Tibial nerve (tissue), 4 donors: ENCODE measurements around the gene SPRY4.

Experiments
- CTCF ChIP-seq, 5 experiments: fragments of 200-600 bp in 3 of 5; fragments of 450-650 bp in 2 of 5; sonication (generic) in 3 of 5; IDR thresholded peaks; one replicate each; pipeline ENCODE4 v1.5.1; 2016 to 2019; ENCODE audit warnings: antibody characterized with exemption in 5 of 5, mild to moderate bottlenecking in 3 of 5, moderate library complexity in 2 of 5
- EP300 ChIP-seq, 2 donors: sonication (generic); formaldehyde crosslinking; IDR thresholded peaks; one replicate each; pipeline ENCODE4 v1.6.1; 2017; ENCODE audit warnings: antibody characterized with exemption in 2 of 2, mild to moderate bottlenecking in 1 of 2

GRCh38 chr5:142320851-142321560 is 3.8 kb downstream of the SPRY4 start:
- no peak for TF ChIP-seq CTCF (IDR thresholded peaks at IDR 0.05)
- TF ChIP-seq EP300 (IDR thresholded peaks at IDR 0.05) = no peak
